GM23248 (cell line): ENCODE measurements around the gene TTLL3.

Experiments used
- EZH2 ChIP-seq: fragments of 200-600 bp; sonication (generic); IDR thresholded peaks from 2 replicates; pipeline ENCODE4 v1.6.1; 2018; ENCODE audit warnings: antibody characterized with exemption, mild to moderate bottlenecking; ENCODE audit not compliant: insufficient read depth, poor library complexity, severe bottlenecking
- EZH2phosphoT487 ChIP-seq: fragments of 200-600 bp; sonication (generic); IDR thresholded peaks from 2 replicates; pipeline ENCODE4 v1.6.1; 2018; ENCODE audit warnings: antibody characterized with exemption, moderate library complexity, mild to moderate bottlenecking, low read depth; ENCODE audit not compliant: insufficient read depth

DNA sequence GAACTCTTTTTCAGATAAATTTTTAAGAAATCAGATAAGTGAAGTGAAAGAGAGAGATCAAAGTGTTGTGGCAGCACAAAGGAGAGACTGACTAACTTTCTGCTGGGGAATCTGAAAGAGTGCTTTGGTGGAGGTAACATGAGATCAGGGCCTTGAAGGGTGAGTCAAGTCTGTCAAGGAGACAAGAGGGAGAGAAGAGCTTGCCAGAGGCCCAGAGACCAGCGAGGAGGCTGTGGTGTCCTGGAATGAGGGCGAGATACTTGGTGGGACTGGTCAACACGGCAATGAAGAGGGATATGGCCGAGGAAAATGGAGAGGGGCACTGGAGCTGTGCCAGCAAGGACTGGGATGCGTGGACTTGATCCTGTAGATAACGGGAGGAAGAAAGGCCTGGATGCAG lies 22.3 kb upstream of the TTLL3 start:
- TF ChIP-seq EZH2 (no peak), EZH2phosphoT487 (no peak)
